Naive thymus-derived CD4-positive, alpha-beta T cell (primary cell): ENCODE measurements around the gene OMP. TPM values are rescaled to one million over a fixed set of nuclear protein-coding genes. Genes with fewer than 3 reads are reported as not detected.

Source experiments
- ATAC-seq: fragments of 150-1000 bp; cut with Tn5 transposase; 2 replicates; pipeline ENCODE4 v1.10.0; 2021; ENCODE audit warnings: mild to moderate bottlenecking, moderate library complexity
- CTCF ChIA-PET: fragments of 350-600 bp; sonication (Branson Sonifier 250); formaldehyde crosslinking; loops from one replicate; lab custom pipeline; 2021; ENCODE audit warnings: antibody characterized with exemption; lab: Charles Lee
- POLR2A ChIA-PET: fragments of 350-600 bp; sonication (Branson Sonifier 250); formaldehyde crosslinking; loops from one replicate; lab custom pipeline; 2021; ENCODE audit warnings: antibody characterized with exemption, inconsistent platforms; lab: Charles Lee
- DNase-seq, 9 donors: peaks; one replicate each; pipeline versions ENCODE4 v3.0.0 to v3.0.0-alpha.2; 2020 to 2022; ENCODE audit warnings: mixed read lengths in 1 of 9
- H3K27ac ChIP-seq: one replicate; pipeline ENCODE4 v1.7.0; 2013; ENCODE audit warnings: mild to moderate bottlenecking, low read depth, low read length, moderate library complexity
- H3K27me3 ChIP-seq, 2 donors: one replicate each; pipeline ENCODE4 v1.7.0; 2013; ENCODE audit warnings: low read length in 2 of 2, mild to moderate bottlenecking in 2 of 2, moderate library complexity in 2 of 2; ENCODE audit not compliant: control insufficient read depth in 2 of 2, insufficient read depth in 2 of 2
- H3K36me3 ChIP-seq, 3 experiments: 1 replicate in 2 of 3; 2 replicates in 1 of 3; pipeline ENCODE4 v1.7.0; 2013; ENCODE audit warnings: low read length in 3 of 3, mild to moderate bottlenecking in 3 of 3, moderate library complexity in 1 of 3; ENCODE audit not compliant: insufficient read depth in 3 of 3, control insufficient read depth in 2 of 3
- H3K4me1 ChIP-seq, 2 donors: one replicate each; pipeline ENCODE4 v1.7.0; 2013; ENCODE audit warnings: low read length in 2 of 2, mild to moderate bottlenecking in 2 of 2, moderate library complexity in 1 of 2; ENCODE audit not compliant: control insufficient read depth in 2 of 2, insufficient read depth in 2 of 2
- H3K4me3 ChIP-seq: 2 replicates; pipeline ENCODE4 v1.7.0; 2013; ENCODE audit warnings: mild to moderate bottlenecking, low read length
- H3K9me3 ChIP-seq, 3 experiments: 1 replicate in 2 of 3; 2 replicates in 1 of 3; pipeline ENCODE4 v1.7.0; 2013; ENCODE audit warnings: low read length in 3 of 3; ENCODE audit not compliant: control insufficient read depth in 2 of 3
- H3K27ac Mint-ChIP-seq, 9 donors: one replicate each; pipeline ENCODE4 v1.8.0; 2020 to 2022; ENCODE audit warnings: mixed read lengths in 9 of 9, mild to moderate bottlenecking in 8 of 9, moderate library complexity in 5 of 9, inconsistent platforms in 2 of 9
- H3K27me3 Mint-ChIP-seq, 5 donors: one replicate each; pipeline ENCODE4 v1.8.0; 2021 to 2022; ENCODE audit warnings: mixed read lengths in 5 of 5, mild to moderate bottlenecking in 1 of 5
- H3K36me3 Mint-ChIP-seq, 5 donors: one replicate each; pipeline ENCODE4 v1.8.0; 2020 to 2022; ENCODE audit warnings: mixed read lengths in 5 of 5, mild to moderate bottlenecking in 3 of 5, inconsistent platforms in 1 of 5
- H3K4me1 Mint-ChIP-seq, 7 donors: one replicate each; pipeline ENCODE4 v1.8.0; 2020 to 2022; ENCODE audit warnings: mixed read lengths in 7 of 7, mild to moderate bottlenecking in 3 of 7, inconsistent platforms in 1 of 7
- H3K4me3 Mint-ChIP-seq, 10 donors: one replicate each; pipeline ENCODE4 v1.8.0; 2020 to 2022; ENCODE audit warnings: mild to moderate bottlenecking in 10 of 10, mixed read lengths in 10 of 10, moderate library complexity in 6 of 10, inconsistent platforms in 2 of 10
- H3K9me3 Mint-ChIP-seq, 11 donors: one replicate each; pipeline ENCODE4 v1.8.0; 2020 to 2022; ENCODE audit warnings: mixed read lengths in 11 of 11, mild to moderate bottlenecking in 4 of 11, inconsistent platforms in 1 of 11, moderate library complexity in 1 of 11
- intact Hi-C, 2 donors: fragments of 100-400 bp; cut with micrococcal nuclease; formaldehyde crosslinking; loops; one replicate each; pipeline ENCODE4 v1.15.1; 2023
- polyA plus RNA-seq, 2 donors: library from polyadenylated mRNA; unstranded; fragments of 300-500 nt; fragmentation: Illumina TruSeq; gene quantifications; one replicate each; pipeline ENCODE4 v1.2.3, GENCODE V29; 2021
- total RNA-seq, 6 experiments: library from RNA in 5 of 6; stranded (reverse) in 5 of 6; gene quantifications; 1 replicate in 5 of 6; 2 replicates in 1 of 6; pipeline ENCODE4 v1.2.3 and lab custom pipeline; 2021 to 2026

Gene OMP
- total and polyA plus RNA-seq, 7 experiments from 2014 or later = 1.1 TPM; not detected in 6

GRCh38 chr11:77136784-77137420 is 34.3 kb downstream of the OMP start:
- H3K9me3 ChIP-seq = no peaks in the 10 kb centered on the region
- H3K4me1 Mint-ChIP-seq = peaks cover 0 to 7% (median 0%) of the 10 kb centered on the region in 7 donors
- H3K36me3 ChIP-seq = no peaks in the 10 kb centered on the region
- H3K27ac ChIP-seq = no peak overlapping the region
- no peak overlapping the region for H3K27ac Mint-ChIP-seq
- H3K4me3 Mint-ChIP-seq = no peak overlapping the region
- intact Hi-C loops = no loop called here
- DNase-seq (no peak), ATAC-seq (no peak)
- H3K4me1 ChIP-seq = no peaks in the 10 kb centered on the region
- H3K27me3 ChIP-seq = no peaks in the 10 kb centered on the region
- H3K4me3 ChIP-seq = no peak overlapping the region
- H3K27me3 Mint-ChIP-seq = peaks cover 20 to 36% (median 29%) of the 10 kb centered on the region in 5 donors
- no peaks in the 10 kb centered on the region for H3K36me3 Mint-ChIP-seq
- CTCF ChIA-PET = interaction anchor here (1.3 kb wide), 1 partner anchor 10 kb away, joined by 4 read pairs; no protein-coding TSS in a partner anchor
- H3K9me3 Mint-ChIP-seq = peaks cover 0 to 2% (median 0%) of the 10 kb centered on the region in 11 donors
- POLR2A ChIA-PET = no interaction called here

GRCh38 chr11:77137421-77137820 is 34.8 kb downstream of the OMP start:
- no peak for ATAC-seq

GRCh38 chr11:77138106-77138649 is 35.5 kb downstream of the OMP start:
- Mint-ChIP-seq H3K4me1 (peaks cover 0 to 19% (median 0%) of the 10 kb centered on the region in 7 donors), H3K27me3 (peaks cover 20 to 39% (median 29%) of the 10 kb centered on the region in 5 donors), H3K36me3 (no peaks in the 10 kb centered on the region), H3K27ac (no peak overlapping the region), H3K9me3 (peaks cover 0 to 2% (median 0%) of the 10 kb centered on the region in 11 donors), H3K4me3 (no peak overlapping the region)
- H3K9me3 ChIP-seq = no peaks in the 10 kb centered on the region
- H3K27me3 ChIP-seq = no peaks in the 10 kb centered on the region
- DNase-seq = no peak
- intact Hi-C loops = no loop called here
- H3K27ac ChIP-seq = no peak overlapping the region
- ATAC-seq = no peak
- H3K4me3 ChIP-seq = no peak overlapping the region
- no peaks in the 10 kb centered on the region for H3K36me3 ChIP-seq
- H3K4me1 ChIP-seq = peaks cover 0 to 10% of the 10 kb centered on the region in 2 donors
- CTCF ChIA-PET = no interaction called here
- POLR2A ChIA-PET = no interaction called here

More at GRCh38 chr11:77137421-77137820, 34.8 kb downstream of the OMP start:
- Histone ChIP-seq H3K36me3 (no peaks in the 10 kb centered on the region), H3K27ac (no peak overlapping the region), H3K4me3 (no peak overlapping the region), H3K27me3 (no peaks in the 10 kb centered on the region), H3K9me3 (no peaks in the 10 kb centered on the region), H3K4me1 (peaks cover 0 to 3% of the 10 kb centered on the region in 2 donors)
- H3K4me3 Mint-ChIP-seq = no peak overlapping the region
- ChIA-PET POLR2A (no interaction called here), CTCF (interaction anchor here (1.3 kb wide), 1 partner anchor 11 kb away, joined by 4 read pairs; no protein-coding TSS in a partner anchor)
- peaks cover 0 to 2% (median 0%) of the 10 kb centered on the region in 11 donors for H3K9me3 Mint-ChIP-seq
- H3K27me3 Mint-ChIP-seq = peaks cover 20 to 39% (median 29%) of the 10 kb centered on the region in 5 donors
- no peak overlapping the region for H3K27ac Mint-ChIP-seq
- intact Hi-C loops = no loop called here
- H3K36me3 Mint-ChIP-seq = no peaks in the 10 kb centered on the region
- DNase-seq = no peak
- peaks cover 0 to 12% (median 0%) of the 10 kb centered on the region in 7 donors for H3K4me1 Mint-ChIP-seq

GRCh38 chr11:77139201-77139600 is 36.6 kb downstream of the OMP start:
- no peak for ATAC-seq

GRCh38 chr11:77140231-77140851 is 37.7 kb downstream of the OMP start:
- Mint-ChIP-seq H3K4me3 (no peak overlapping the region), H3K27ac (no peak overlapping the region), H3K27me3 (peaks cover 20 to 39% (median 29%) of the 10 kb centered on the region in 5 donors), H3K36me3 (no peaks in the 10 kb centered on the region), H3K4me1 (peaks cover 0 to 19% (median 0%) of the 10 kb centered on the region in 7 donors), H3K9me3 (no peaks in the 10 kb centered on the region)
- POLR2A ChIA-PET = no interaction called here
- no peak overlapping the region for H3K27ac ChIP-seq
- H3K36me3 ChIP-seq = no peaks in the 10 kb centered on the region
- no peak overlapping the region for H3K4me3 ChIP-seq
- CTCF ChIA-PET = interaction anchor here (0.8 kb wide), 1 partner anchor 13 kb away, joined by 3 read pairs; no protein-coding TSS in a partner anchor
- DNase-seq = no peak
- H3K27me3 ChIP-seq = no peaks in the 10 kb centered on the region
- no peaks in the 10 kb centered on the region for H3K9me3 ChIP-seq
- peaks cover 0 to 10% of the 10 kb centered on the region in 2 donors for H3K4me1 ChIP-seq
- intact Hi-C loops = no loop called here
- no peak for ATAC-seq

More at GRCh38 chr11:77139201-77139600, 36.6 kb downstream of the OMP start:
- POLR2A ChIA-PET = no interaction called here
- no peak overlapping the region for H3K4me3 ChIP-seq
- Mint-ChIP-seq H3K4me1 (peaks cover 0 to 19% (median 0%) of the 10 kb centered on the region in 7 donors), H3K27me3 (peaks cover 20 to 39% (median 29%) of the 10 kb centered on the region in 5 donors), H3K27ac (no peak overlapping the region), H3K4me3 (no peak overlapping the region), H3K9me3 (no peaks in the 10 kb centered on the region), H3K36me3 (no peaks in the 10 kb centered on the region)
- CTCF ChIA-PET = no interaction called here
- no peak overlapping the region for H3K27ac ChIP-seq
- no peak for DNase-seq
- H3K4me1 ChIP-seq = peaks cover 0 to 10% of the 10 kb centered on the region in 2 donors
- H3K9me3 ChIP-seq = no peaks in the 10 kb centered on the region
- intact Hi-C loops = no loop called here
- no peaks in the 10 kb centered on the region for H3K36me3 ChIP-seq
- H3K27me3 ChIP-seq = no peaks in the 10 kb centered on the region

- no peak for ATAC-seq
- Histone ChIP-seq H3K27me3 (no peaks in the 10 kb centered on the region), H3K27ac (no peak overlapping the region), H3K4me3 (no peak overlapping the region), H3K9me3 (no peaks in the 10 kb centered on the region), H3K36me3 (no peaks in the 10 kb centered on the region), H3K4me1 (peaks cover 0 to 10% of the 10 kb centered on the region in 2 donors)
- CTCF ChIA-PET = no interaction called here
- DNase-seq = no peak
- Mint-ChIP-seq H3K36me3 (no peaks in the 10 kb centered on the region), H3K4me1 (peaks cover 0 to 19% (median 0%) of the 10 kb centered on the region in 7 donors), H3K9me3 (no peaks in the 10 kb centered on the region), H3K27ac (no peak overlapping the region), H3K4me3 (no peak overlapping the region), H3K27me3 (peaks cover 20 to 39% (median 29%) of the 10 kb centered on the region in 5 donors)
- POLR2A ChIA-PET = no interaction called here
- intact Hi-C loops = no loop called here
Measured at GRCh38 chr11:77141034-77141433, 38.4 kb downstream of the OMP start.
